IMR-90 (cell line): ENCODE results near the gene VNN1. TPM values are rescaled to one million over a fixed set of nuclear protein-coding genes. Genes with fewer than 3 reads are reported as not detected.
A peak's percentile ranks its signal among the peaks of the same experiment; 100 is the strongest.

Experiments used
- ATAC-seq: fragments of 200-7000 bp; cut with Tn5 transposase; 2 replicates; pipeline ENCODE4 v1.9.1; 2020; ENCODE audit warnings: low read depth, mild to moderate bottlenecking, moderate library complexity
- BruUV-seq: library from RNA; stranded (reverse); fragments of 400-500 nt; replicated peaks from 2 replicates; lab custom pipeline; 2021; lab: Mats Ljungman, UMichigan
- CTCF ChIA-PET: fragments of 300-600 bp; formaldehyde crosslinking; extraction: SDS; loops from one replicate; lab custom pipeline; 2021; ENCODE audit warnings: antibody characterized with exemption; lab: Yijun Ruan, JAX
- POLR2A ChIA-PET: fragments of 300-600 bp; sonication (Branson Sonifier 250); formaldehyde crosslinking; loops from one replicate; lab custom pipeline; 2022; ENCODE audit warnings: antibody characterized with exemption; ENCODE audit not compliant: unreplicated experiment; lab: Charles Lee
- DNase-seq: peaks from one replicate; pipeline ENCODE4 v3.0.0; 2013
- H2AFZ ChIP-seq: replicated peaks from 2 replicates; pipeline ENCODE3; 2013; ENCODE audit warnings: low read length, mild to moderate bottlenecking; ENCODE audit not compliant: poor library complexity
- H2AK5ac ChIP-seq: 2 replicates; pipeline ENCODE4 v1.6.1; 2013; ENCODE audit warnings: low read depth, low read length, inconsistent platforms
- H2AK9ac ChIP-seq: replicated peaks from 2 replicates; pipeline ENCODE3; 2013; ENCODE audit warnings: mild to moderate bottlenecking, low read depth, low read length, moderate library complexity; ENCODE audit not compliant: poor library complexity
- H2BK120ac ChIP-seq: 2 replicates; pipeline ENCODE4 v1.6.1; 2013; ENCODE audit warnings: low read depth, low read length, inconsistent platforms
- H2BK15ac ChIP-seq: 3 replicates; pipeline ENCODE4 v1.6.1; 2013; ENCODE audit warnings: low read depth, low read length, inconsistent platforms
- H2BK20ac ChIP-seq: 2 replicates; pipeline ENCODE4 v1.6.1; 2013; ENCODE audit warnings: low read depth, mild to moderate bottlenecking, inconsistent platforms, low read length, moderate library complexity
- H2BK5ac ChIP-seq: 2 replicates; pipeline ENCODE4 v1.6.1; 2013; ENCODE audit warnings: mild to moderate bottlenecking, low read depth, low read length, inconsistent platforms; ENCODE audit not compliant: poor library complexity, severe bottlenecking
- H3K14ac ChIP-seq: replicated peaks from 2 replicates; pipeline ENCODE4 v1.6.1; 2013; ENCODE audit warnings: low read depth, low read length, inconsistent platforms
- H3K18ac ChIP-seq: 2 replicates; pipeline ENCODE4 v1.6.1; 2013; ENCODE audit warnings: low read depth, low read length, control low read depth
- H3K23ac ChIP-seq: 2 replicates; pipeline ENCODE4 v1.6.1; 2013; ENCODE audit warnings: low read depth, low read length, inconsistent platforms
- H3K27ac ChIP-seq: 2 replicates; pipeline ENCODE4 v1.5.1; 2013; ENCODE audit warnings: mild to moderate bottlenecking, control low read depth, low read length; ENCODE audit not compliant: insufficient read depth
- H3K27me3 ChIP-seq: 2 replicates; pipeline ENCODE4 v1.6.1; 2013; ENCODE audit warnings: low read length; ENCODE audit not compliant: control insufficient read depth, insufficient read depth
- H3K36me3 ChIP-seq: 2 replicates; pipeline ENCODE4 v1.6.1; 2013; ENCODE audit warnings: low read length, mixed read lengths; ENCODE audit not compliant: control insufficient read depth, insufficient read depth
- H3K4ac ChIP-seq: 2 replicates; pipeline ENCODE4 v1.6.1; 2013; ENCODE audit warnings: low read depth, low read length, inconsistent platforms
- H3K4me1 ChIP-seq: 2 replicates; pipeline ENCODE4 v1.6.1; 2013; ENCODE audit warnings: low read length, mixed read lengths; ENCODE audit not compliant: control insufficient read depth, insufficient read depth
- H3K4me2 ChIP-seq: 2 replicates; pipeline ENCODE4 v1.6.1; 2013; ENCODE audit warnings: low read depth, mild to moderate bottlenecking, control low read depth, low read length, moderate library complexity
- H3K4me3 ChIP-seq: 2 replicates; pipeline ENCODE4 v1.5.1; 2013; ENCODE audit warnings: low read depth, mild to moderate bottlenecking, control low read depth, low read length, moderate library complexity; ENCODE audit not compliant: insufficient read depth
- H3K56ac ChIP-seq: 2 replicates; pipeline ENCODE4 v1.6.1; 2013; ENCODE audit warnings: low read length, inconsistent platforms; ENCODE audit not compliant: insufficient read depth; ENCODE audit errors: extremely low read depth
- H3K79me1 ChIP-seq, 2 experiments: 2 replicates each; pipeline ENCODE4 v1.6.1; 2013; ENCODE audit warnings: low read length in 2 of 2, inconsistent platforms in 1 of 2, low read depth in 1 of 2
- H3K9ac ChIP-seq: 2 replicates; pipeline ENCODE4 v1.6.1; 2013; ENCODE audit warnings: low read depth, low read length, control low read depth
- H3K9me1 ChIP-seq: 2 replicates; pipeline ENCODE4 v1.6.1; 2013; ENCODE audit warnings: low read length, inconsistent platforms; ENCODE audit not compliant: insufficient read depth
- H3K9me3 ChIP-seq: 2 replicates; pipeline ENCODE4 v1.6.1; 2013; ENCODE audit warnings: low read length; ENCODE audit not compliant: control insufficient read depth, insufficient read depth
- H4K20me1 ChIP-seq: 2 replicates; pipeline ENCODE4 v1.6.1; 2013; ENCODE audit warnings: low read length, inconsistent platforms; ENCODE audit not compliant: insufficient read depth
- H4K5ac ChIP-seq: 2 replicates; pipeline ENCODE4 v1.6.1; 2013; ENCODE audit warnings: mild to moderate bottlenecking, low read depth, low read length, control low read depth
- H4K8ac ChIP-seq, 2 experiments: 2 replicates each; pipeline ENCODE4 v1.6.1; 2013; ENCODE audit warnings: low read depth in 2 of 2, low read length in 2 of 2, control low read depth in 1 of 2, inconsistent platforms in 1 of 2
- H4K91ac ChIP-seq: 2 replicates; pipeline ENCODE4 v1.6.1; 2013; ENCODE audit warnings: low read depth, low read length, inconsistent platforms; ENCODE audit not compliant: insufficient read depth
- CEBPB ChIP-seq: IDR thresholded peaks from 2 replicates; pipeline ENCODE4 v1.6.1; 2012; ENCODE audit warnings: low read depth, low read length, improper control_type of control experiment
- ELK1 ChIP-seq: fragments of 150-350 bp; IDR thresholded peaks from 2 replicates; pipeline ENCODE4 v1.6.1; 2016; ENCODE audit warnings: low read depth, mild to moderate bottlenecking, low read length, moderate library complexity, borderline replicate concordance
- WGBS, 2 experiments: methylation state at CpG; one replicate each; pipeline versions ENCODE4 v1.1.5 to v1.1.7; 2013; ENCODE audit warnings: missing lambda C conversion rate in 2 of 2; ENCODE audit not compliant: insufficient read length in 1 of 2; ENCODE audit errors: extremely low coverage in 2 of 2; 5-methylcytosine and 5-hydroxymethylcytosine counted together
- dilution Hi-C: fragments of 300-500 bp; cut with HindIII; formaldehyde crosslinking; loops from one replicate; pipeline ENCODE4 v1.14.3; 2018; ENCODE audit warnings: low sequenced_read_pairs; ENCODE audit not compliant: unreplicated experiment
- in situ Hi-C: fragments of 300-500 bp; cut with MboI; formaldehyde crosslinking; loops from 3 replicates; pipeline ENCODE4 v1.14.3; 2019; ENCODE audit warnings: low sequenced_read_pairs, inconsistent platforms, mixed read lengths
- intact Hi-C: fragments of 100-400 bp; cut with micrococcal nuclease; formaldehyde crosslinking; loops from 2 replicates; pipeline ENCODE4 v1.10.0; 2022
- polyA plus RNA-seq, 3 experiments: library from polyadenylated mRNA; depleted of rRNA; stranded (reverse); fragments of >200 nt; gene quantifications; 2 replicates each; pipeline ENCODE4 v1.2.3, GENCODE V29; 2012; ENCODE audit warnings: low replicate concordance in 1 of 3
- total RNA-seq: library from RNA; depleted of rRNA; stranded (reverse); fragments of >200 nt; gene quantifications from 2 replicates; pipeline ENCODE4 v1.2.3, GENCODE V29; 2012

Gene VNN1
- total and polyA plus RNA-seq, 2 of the 4 experiments (the other 2 are of a cell fraction) = 0.07 TPM; not detected in 1

GRCh38 chr6:132650429-132650828 lies 63.4 kb downstream of the VNN1 start:
- no peak overlapping the region for H2BK5ac ChIP-seq
- ChIA-PET POLR2A (no interaction called here), CTCF (no interaction called here)
- no peak overlapping the region for H3K27ac ChIP-seq
- H4K91ac ChIP-seq = no peak overlapping the region
- no peak overlapping the region for H3K9ac ChIP-seq
- no peak overlapping the region for H4K8ac ChIP-seq
- H2AK5ac ChIP-seq = no peak overlapping the region
- H3K4me3 ChIP-seq = no peak overlapping the region
- H3K9me1 ChIP-seq = no peaks in the 10 kb centered on the region
- no peaks in the 10 kb centered on the region for H3K4me1 ChIP-seq
- H3K56ac ChIP-seq = no peak overlapping the region
- H3K14ac ChIP-seq = no peak overlapping the region
- ATAC-seq (no peak), DNase-seq (no peak)
- no peaks in the 10 kb centered on the region for H3K79me1 ChIP-seq
- H4K20me1 ChIP-seq = no peaks in the 10 kb centered on the region
- H2AFZ ChIP-seq = no peak overlapping the region
- peaks cover 29% of the 10 kb centered on the region for H3K27me3 ChIP-seq
- TF ChIP-seq ELK1 (no peak), CEBPB (peak; percentile 55)
- in situ Hi-C loops (loop anchor here (25.0 kb wide), 1 partner anchor 112 kb away; the partner anchor contains the start of gene VNN2), dilution Hi-C loops (no loop called here), intact Hi-C loops (loop anchor here (5.0 kb wide), 1 partner anchor 38 kb away; no protein-coding TSS in a partner anchor)
- no peak overlapping the region for H2BK20ac ChIP-seq
- H2AK9ac ChIP-seq = no peak overlapping the region
- no peak overlapping the region for H2BK15ac ChIP-seq
- H3K23ac ChIP-seq = no peak overlapping the region
- H3K18ac ChIP-seq = no peak overlapping the region
- BruUV-seq = no TSS peak
- no peak overlapping the region for H2BK120ac ChIP-seq
- no peak overlapping the region for H3K4ac ChIP-seq
- WGBS, 2 experiments = 100% methylated on average over 1 of the region's 1 CpG; no CpG with 5 or more reads in 1 of the 2 experiments
- H3K4me2 ChIP-seq = no peak overlapping the region
- H3K9me3 ChIP-seq = no peaks in the 10 kb centered on the region
- H4K5ac ChIP-seq = no peak overlapping the region
- H3K36me3 ChIP-seq = no peaks in the 10 kb centered on the region
